ENCODE results near the gene FGD4. TPM values are rescaled to one million over a fixed set of nuclear protein-coding genes. Genes with fewer than 3 reads are reported as not detected.

FGD4 gene
- total and polyA plus RNA-seq, 7 donors: 7.8 to 19.1 (median 11.3) TPM

- Histone ChIP-seq H3K27me3 (no peaks in the 10 kb centered on the region), H3K4me3 (no peak overlapping the region), H3K9me3 (no peaks in the 10 kb centered on the region), H3K27ac (no peak overlapping the region), H3K36me3 (no peaks in the 10 kb centered on the region), H3K4me1 (peaks cover 0 to 17% (median 0%) of the 10 kb centered on the region in 4 donors)
- WGBS, 2 donors: 56 to 73% methylated on average over 1 of the region's 1 CpG
- no peak for TF ChIP-seq EP300 (IDR thresholded peaks at IDR 0.05)
- TF ChIP-seq POLR2AphosphoS5 (IDR thresholded peaks at IDR 0.05): no peak
- no peak for TF ChIP-seq CTCF (IDR thresholded peaks at IDR 0.05)
- TF ChIP-seq POLR2A (IDR thresholded peaks at IDR 0.05): no peak
- no peak for DNase-seq
- intact Hi-C loops (cut with DNase I): no loop called here
These were observed 293.7 kb downstream of the FGD4 start for GRCh38 chr12:32693036-32693435.

Small RNAs within 50 kb of the gene (small RNA-seq; reads per million reads assigned to genes)
- gene RF00019 (0 reads per million in 3 donors), gene RNU6-494P (0 reads per million in 3 donors)
